HG03159 (cell line): ENCODE results near the gene C1RL.

ENCODE experiments used
- ATAC-seq: cut with Tn5 transposase; IDR thresholded peaks from one replicate; pipeline ENCODE4 v1.9.1; 2021; ENCODE audit warnings: mild to moderate bottlenecking, moderate library complexity; ENCODE audit not compliant: unreplicated experiment

The C1RL gene

GRCh38 chr12:7139200-7139599 is 30.2 kb upstream of the C1RL start:
- no peak for ATAC-seq

- ATAC-seq, result no peak
Observed at GRCh38 chr12:7137908-7138307, 28.9 kb upstream of the C1RL start.

DNA sequence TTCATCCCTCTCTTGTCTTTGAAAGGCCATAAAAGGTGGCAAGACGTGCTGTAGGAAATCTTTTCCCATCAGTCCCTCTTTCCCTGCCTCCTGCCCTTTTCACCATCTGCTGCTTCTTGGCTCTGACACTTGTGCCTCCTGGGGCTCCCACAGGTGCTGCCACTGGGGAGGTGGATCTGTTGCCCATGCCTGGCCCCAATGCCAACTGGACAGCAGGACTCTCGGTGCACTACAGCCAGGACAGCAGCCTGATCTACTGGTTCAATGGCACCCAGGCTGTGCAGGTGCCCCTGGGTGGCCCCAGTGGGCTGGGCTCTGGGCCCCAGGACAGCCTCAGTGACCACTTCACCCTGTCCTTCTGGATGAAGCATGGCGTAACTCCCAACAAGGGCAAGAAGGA is 27.7 kb upstream of the C1RL start:
- no peak for ATAC-seq

- no peak for ATAC-seq
Observed at GRCh38 chr12:7136071-7136470, 27.1 kb upstream of the C1RL start.

DNA sequence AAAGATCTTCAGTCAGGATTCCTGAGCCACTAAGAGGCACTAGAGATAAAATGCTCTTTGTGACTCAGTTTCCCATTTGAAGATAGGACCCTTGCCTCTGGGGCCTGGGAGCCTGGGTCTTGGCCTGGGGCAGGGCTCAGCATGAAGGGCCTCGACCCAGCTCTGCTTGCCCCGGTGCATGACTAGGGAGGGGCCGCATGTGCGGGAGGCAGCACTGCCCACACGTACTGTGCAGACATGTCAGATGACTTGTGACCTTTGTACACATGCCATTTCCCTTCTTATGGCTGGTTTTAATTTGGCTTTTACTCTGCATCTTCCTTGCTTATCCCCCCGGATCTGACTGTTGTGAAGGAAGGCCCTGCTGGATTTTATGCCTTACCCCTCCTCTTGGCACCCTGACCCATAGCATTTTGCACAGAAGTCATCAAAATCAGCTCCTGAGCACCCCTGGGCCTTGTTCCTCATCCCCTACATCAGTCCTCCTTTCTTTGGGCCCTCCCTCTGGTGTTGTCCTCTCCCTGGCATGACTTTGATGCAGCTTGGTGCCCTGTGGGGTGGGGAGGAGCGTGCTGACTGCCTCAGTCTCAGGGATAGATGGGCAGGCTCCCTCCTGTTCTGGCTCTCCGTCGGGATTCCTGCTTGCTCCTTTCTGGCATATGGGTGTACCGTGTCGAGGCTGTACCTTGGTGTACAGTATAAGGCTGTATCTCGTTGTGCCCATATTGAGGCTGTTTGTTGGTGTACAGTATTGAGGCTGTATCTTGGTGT is 25.6 kb upstream of the C1RL start:
- no peak for ATAC-seq

DNA sequence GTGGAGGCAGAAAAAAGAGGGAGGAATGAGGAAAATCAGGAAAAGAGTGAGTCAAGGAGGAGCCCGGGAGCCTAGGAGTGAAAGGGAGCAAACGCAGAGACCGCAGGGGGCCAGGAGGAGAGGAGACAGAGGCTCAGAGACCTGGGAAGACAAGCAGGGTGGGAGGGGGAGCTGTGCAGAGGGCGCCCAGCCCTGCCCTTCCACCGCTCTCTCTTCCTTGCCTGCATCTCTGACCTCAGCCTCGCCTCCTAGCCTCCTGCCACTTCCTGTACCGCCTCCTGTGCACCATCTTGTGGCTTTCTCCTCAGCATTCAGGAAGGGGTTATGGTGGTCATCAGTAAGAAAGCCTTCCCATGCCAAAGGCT is 22.5 kb upstream of the C1RL start:
- ATAC-seq, result no peak

- peak; percentile 9 for ATAC-seq
Observed at GRCh38 chr12:7130701-7131501, 21.9 kb upstream of the C1RL start.

DNA sequence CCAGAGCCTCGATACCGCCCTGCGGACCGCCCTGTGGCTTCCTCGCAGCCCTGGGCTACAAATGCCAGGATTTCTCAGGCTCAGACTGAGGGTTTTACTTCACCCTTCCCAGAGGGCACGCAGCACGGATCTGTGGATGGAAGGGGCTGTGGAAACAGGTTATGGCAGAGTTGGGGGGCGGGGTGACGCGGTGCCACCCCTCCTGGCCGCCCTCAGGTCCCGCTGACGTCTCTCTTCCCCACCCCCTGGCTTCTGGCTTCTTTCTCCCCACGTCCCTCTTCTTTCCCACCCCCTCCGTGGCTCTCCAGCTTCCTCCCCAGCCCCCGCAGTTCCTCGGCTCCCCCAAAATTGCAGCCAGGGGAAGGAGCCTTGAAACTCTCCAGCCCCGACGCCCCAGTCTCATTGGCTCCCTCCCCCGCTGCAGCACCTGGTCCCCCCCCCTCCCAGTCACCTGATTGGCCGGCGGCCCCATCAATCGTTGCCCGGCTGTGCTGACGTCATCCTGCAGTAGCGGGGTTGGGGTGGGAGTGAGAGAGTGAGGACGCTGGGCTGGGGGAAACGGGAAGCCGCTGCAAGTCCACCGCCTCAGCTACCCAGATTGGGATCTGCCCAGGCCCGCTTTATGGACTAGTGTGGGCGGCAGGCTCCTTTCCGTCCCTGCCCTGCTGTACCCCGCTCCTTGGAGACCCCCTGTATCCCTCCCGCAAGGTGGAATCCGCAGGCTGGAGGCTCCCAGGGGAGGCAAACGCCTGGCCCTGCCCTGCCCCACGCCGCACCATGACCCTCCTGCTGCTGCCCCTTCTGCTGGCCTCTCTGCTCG is 21.1 kb upstream of the C1RL start, which contains the start of gene CLSTN3:
TSS of gene CLSTN3 (plus strand) at position 500 of the 820 bp plus-strand sequence. CDS start at position 778, 278 bp downstream.
- peak; percentile 62 for ATAC-seq

DNA sequence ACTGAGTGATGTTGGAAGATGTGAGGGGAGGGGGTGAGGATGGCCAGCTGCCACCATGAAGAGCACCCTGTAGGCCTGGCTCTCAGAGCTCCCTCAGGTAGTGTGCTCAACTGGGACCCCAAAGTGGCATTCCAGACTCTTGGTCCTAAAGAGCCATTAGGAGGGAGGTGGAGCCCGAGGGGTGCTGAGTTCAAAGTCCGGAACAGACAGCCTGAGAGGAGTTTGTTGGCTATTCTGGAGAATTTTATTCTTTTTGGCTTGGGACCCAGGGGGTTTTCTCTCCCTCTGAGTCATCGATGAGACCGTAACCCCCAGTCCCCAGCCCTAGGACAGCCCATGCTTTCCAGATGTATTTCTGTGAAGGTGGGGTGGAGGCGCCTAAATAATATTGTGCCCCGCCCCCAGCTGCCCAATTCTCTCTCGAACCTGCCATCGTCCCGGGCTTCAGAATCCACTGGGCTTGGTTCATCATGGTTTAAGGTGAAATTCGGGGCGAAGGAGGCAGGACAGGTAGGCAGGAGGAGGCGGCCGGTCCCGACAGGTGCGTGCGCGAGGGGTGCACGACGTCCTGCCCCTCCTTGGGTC is 20.4 kb upstream of the C1RL start:
- ATAC-seq, result no peak

- ATAC-seq, result no peak
Observed at GRCh38 chr12:7128681-7129286, 19.8 kb upstream of the C1RL start, which contains the start of gene RBP5. Gene RBP5 (minus strand): TSS chr12:7128889. CDS start chr12:7128775, 114 bp downstream.

- ATAC-seq, result no peak
Observed at GRCh38 chr12:7127916-7128626, 19.1 kb upstream of the C1RL start.

DNA sequence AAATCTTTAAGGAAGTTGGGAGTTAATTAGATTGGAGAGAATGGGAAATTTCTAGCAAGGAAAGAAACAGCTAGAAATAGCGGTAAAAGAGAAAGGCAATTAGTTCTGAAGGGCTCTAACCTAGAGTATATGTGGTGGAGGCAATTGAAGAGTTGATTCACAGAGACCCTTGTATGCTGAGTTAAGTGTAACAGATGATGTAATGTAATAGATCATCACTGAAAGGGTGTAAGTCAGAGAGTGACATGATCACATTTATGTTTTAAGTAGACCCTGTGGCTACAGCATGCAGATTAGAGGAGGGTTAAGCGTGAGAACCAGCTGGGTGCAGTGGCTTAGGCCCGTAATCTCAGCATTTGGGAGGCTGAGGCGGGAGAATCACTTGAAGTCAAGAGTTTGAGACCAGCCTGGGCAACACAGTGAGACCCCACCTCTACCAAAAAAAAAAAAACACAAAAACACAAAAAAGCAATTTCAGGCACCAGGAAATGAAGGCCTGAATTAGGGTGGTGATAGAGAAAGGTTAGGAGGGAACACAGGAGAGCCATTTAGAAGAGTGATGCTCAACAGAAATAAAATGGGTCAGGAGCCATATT is 16.7 kb upstream of the C1RL start:
- ATAC-seq, result no peak

GRCh38 chr12:7123806-7124522 is 14.9 kb upstream of the C1RL start:
- ATAC-seq, result no peak

DNA sequence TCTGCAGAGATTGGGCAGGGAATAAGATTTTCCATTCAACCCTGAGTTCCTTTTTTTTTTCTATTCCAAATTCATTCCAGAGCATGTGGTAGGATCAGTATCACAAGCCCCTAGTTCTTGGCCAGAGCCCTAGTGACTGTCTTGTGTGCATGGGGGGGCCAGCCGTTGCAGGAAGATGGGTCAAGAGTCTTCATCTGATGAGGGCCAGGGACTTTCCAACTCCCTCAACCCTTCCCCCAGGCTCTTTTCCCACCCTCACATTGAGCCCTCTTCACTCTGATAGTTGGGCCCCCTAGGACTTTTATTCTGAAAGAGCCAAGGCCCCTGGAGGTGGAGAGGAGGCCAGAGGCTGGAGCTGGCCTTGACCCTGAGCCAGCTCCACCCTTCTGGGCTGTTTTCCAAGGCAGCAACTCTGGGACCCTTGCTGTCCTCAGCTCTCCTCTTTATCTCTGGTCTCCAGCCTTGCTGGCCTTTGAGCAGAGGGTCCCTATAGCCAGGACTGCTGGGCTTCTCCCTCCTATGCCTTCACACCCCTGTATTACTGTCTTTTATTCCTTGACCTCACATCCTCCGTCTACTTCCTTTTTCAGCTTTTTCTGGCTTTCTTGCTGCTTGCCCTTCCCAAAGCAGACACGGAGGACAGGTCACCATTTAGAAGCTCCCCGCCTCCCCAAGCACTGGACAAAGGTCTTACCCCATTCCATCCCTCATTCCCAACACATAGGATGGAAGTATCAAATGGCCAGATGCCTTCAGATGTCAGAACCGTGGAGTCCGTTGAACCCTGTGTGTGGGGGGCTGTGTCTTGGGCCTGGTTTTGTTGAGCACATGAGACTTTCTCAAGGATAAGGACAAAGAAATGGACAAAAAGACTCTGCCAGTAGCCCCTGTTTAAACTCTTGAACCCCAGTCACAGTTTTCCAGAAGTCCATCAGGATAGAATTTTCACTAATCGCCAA is 14.1 kb upstream of the C1RL start:
- no peak for ATAC-seq

GRCh38 chr12:7121324-7121723 is 12.3 kb upstream of the C1RL start:
- ATAC-seq, result no peak

- no peak for ATAC-seq
Observed at GRCh38 chr12:7120166-7120565, 11.2 kb upstream of the C1RL start.

GRCh38 chr12:7118881-7119280 is 9.9 kb upstream of the C1RL start:
- ATAC-seq, result no peak

GRCh38 chr12:7117670-7118069 is 8.7 kb upstream of the C1RL start:
- no peak for ATAC-seq
